Ovary (tissue), 3 donors: ENCODE results near the gene OR2Z1.

Experiments
- CTCF ChIP-seq, 3 donors: fragments of 450-650 bp in 2 of 3; fragments of 200-600 bp in 1 of 3; IDR thresholded peaks; one replicate each; pipeline versions ENCODE4 v1.5.1 to v1.8.0; 2016 to 2022; ENCODE audit warnings: antibody characterized with exemption in 3 of 3, mild to moderate bottlenecking in 1 of 3
- POLR2A ChIP-seq: fragments of 450-650 bp; IDR thresholded peaks from one replicate; pipeline ENCODE4 v1.6.1; 2017; ENCODE audit warnings: antibody characterized with exemption, mild to moderate bottlenecking, moderate library complexity
- donor health status: DM: no; HTN: no; CAD: no.

DNA sequence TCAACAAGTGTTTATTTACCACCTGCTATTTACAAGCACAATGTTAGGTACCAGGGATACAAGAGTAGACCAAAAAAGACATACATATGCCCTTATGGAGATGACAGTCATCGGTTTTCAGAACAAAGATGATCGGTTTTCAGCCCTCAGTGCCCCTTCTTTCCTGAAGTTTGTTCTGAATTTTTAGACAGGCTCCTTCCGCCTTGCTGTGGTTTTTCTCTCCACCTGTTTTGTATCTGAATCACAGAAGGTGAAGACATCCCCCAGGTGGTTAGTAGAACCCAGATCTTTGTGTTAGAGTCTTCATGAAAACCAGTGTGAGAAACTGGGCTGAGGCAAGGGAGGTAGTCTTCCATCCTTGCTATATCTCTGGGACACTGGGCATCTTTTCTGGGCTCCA, 46.4 kb upstream of the OR2Z1 start:
- TF ChIP-seq CTCF (IDR thresholded peaks at IDR 0.05) (no peak), POLR2A (no peak)
